GM11168 (cell line): Measurements from ENCODE around the gene HOXB5.

Experiments used
- in situ Hi-C: fragments of 300-500 bp; cut with MboI; formaldehyde crosslinking; loops from one replicate; pipeline ENCODE4 v1.12.0; 2022; ENCODE audit warnings: low sequenced_read_pairs; ENCODE audit not compliant: unreplicated experiment

HOXB5 gene

DNA sequence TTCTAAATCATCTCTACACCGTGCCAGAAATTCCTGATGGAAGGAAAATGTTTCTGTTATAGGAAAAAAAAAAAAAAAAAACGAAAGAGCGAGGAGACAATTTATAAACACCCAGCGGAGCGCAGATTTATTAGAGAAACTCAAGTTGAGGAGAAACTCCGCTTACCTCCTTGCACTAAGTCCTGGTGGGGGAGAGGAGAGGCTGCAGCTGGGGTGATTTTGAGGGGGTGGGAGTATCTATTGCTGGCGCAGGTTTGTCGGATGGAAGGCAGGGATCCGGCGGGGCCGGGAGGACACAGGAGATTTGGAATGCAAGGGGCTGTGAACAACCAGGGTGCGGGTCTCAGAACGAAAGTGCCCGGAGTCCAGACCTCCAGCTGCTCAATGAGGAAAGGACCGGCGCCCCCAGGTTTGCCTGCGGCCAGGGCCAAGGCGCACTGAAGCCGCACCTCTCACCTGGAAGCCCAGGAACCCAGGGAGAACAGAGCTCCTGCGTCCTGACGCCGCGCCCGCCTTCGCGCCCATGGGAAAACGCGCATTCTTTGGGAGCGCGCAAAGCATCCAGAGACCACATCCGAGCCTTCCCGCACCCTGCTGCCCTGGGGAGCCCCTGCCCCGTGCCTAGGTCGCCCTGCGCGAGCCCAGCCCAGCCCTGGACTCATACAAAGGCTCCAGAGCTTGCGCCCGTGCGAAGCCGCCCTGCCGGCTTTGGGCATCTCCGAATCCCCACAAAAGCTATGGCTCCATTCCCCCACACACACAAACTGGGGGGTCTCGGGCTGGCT, 24.1 kb upstream of the HOXB5 start:
- in situ Hi-C loops, result no loop called here

DNA sequence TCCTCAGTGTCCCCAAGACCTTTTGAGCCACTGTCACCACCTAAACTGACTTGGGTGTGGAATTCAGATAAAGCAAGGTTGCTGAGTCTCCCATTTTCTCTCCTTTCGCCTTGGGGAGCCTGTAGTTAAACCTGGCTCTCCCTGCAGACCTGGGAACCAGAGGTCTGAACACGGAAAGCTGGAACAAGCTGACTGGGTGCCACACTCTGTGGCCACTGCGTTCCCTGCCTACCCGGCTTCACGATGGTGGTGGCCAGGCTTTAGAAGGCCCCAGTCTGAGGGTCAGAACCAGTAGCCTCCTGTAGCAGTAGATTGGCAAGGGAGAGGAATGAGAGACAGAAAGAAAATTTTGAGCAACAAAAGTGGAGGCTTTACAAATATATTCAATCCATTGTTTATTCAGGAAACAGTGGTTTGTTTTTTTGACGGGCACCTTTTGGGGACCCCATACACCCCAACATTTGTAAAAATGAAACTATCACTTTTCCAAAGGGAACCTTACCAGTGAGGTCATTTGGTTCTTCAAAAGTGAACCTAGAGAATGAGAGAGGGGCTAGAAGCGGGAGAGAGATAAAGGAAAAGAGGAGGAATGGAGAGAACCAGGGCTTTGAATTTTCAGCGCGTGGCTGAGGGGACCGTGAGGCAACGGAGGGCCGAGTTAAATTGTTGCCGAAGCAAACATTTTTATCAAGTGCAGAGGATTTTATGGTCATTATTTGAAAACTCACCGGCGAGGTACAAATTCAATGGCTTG, 23.3 kb upstream of the HOXB5 start:
- in situ Hi-C loops, result no loop called here

DNA sequence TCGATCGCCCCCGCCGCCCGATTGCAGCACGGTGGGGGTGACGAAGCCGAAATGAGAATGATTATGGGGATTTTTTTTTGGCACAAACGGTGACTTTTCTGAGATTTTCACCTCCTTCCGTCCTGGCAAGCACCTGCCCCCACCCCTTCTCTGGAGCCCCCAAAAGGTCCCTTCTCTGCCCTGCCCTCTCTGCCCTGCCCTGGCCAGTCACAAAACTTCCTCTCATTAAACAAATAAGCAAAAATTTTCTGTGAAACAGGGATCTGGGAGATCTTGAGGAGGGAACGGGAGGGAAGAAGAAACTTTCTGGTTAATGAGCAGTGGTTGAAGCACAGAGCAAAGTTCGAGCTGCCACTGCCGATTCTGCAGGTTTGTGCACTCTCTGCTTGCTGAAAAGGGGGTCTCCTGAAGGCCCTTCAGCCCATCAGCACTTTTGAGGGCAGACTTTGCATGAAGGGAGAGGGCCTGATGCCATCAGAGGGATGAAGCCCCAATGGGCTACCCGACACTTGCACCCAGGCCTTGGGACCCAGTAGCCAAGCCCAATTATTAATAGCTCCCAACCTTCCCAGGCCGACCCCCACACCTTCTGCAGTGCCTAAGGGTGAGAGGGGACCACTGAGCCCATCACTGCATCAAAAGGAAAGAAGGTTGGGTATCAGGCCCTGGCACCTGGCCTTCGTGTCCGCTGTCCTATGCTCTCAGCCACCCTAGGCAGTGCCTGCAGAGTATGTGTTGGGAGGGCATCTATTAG, 22.6 kb upstream of the HOXB5 start:
- in situ Hi-C loops, result no loop called here

DNA sequence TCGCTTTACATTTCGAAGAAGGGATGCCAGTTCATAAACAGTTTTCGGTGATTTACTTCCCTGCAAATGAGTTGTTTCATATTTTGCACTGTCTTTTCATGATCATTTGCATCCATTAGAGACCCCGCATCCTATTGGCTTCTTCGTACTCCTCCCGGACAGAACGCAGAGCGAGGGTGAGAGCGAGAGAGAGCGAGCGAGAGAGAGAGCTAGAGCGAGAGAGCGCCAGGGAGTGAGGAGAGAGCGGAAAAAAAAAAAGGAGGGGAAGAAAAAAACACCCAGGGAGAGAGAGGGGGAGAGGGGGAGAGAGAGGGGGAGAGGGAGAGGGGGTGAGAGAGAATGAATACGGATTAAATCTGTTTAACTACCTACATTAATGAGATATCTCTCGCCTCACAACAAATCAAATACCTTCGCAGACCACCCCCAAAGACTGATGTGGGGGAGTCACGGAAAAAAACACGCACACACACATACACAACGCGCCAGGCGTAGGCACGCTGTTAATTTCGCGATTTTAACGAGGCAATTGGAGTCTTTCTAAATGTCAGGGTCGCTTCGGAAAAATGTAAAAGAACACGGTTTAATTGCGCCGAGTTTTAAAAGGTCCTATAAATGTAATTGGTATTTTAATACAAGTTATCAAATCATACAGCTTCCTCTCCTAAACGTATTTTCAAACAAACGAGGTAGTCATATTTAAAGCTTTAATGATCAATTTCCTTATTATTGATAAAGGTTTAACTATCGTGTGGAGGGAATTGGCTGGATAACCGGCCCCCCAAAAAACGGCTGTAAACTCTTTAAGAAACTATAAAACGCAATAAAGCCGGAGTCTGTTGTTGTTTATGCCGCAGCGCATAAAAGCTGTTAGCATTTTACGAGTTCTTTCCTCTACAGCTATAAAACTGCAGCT, 21.7 kb upstream of the HOXB5 start, which contains the start of gene HOXB8:
HOXB8 (minus strand) TSS at position 246 of the 916 bp plus-strand sequence. CDS start 588 bp downstream, outside the sequence.
- in situ Hi-C loops, result no loop called here

DNA sequence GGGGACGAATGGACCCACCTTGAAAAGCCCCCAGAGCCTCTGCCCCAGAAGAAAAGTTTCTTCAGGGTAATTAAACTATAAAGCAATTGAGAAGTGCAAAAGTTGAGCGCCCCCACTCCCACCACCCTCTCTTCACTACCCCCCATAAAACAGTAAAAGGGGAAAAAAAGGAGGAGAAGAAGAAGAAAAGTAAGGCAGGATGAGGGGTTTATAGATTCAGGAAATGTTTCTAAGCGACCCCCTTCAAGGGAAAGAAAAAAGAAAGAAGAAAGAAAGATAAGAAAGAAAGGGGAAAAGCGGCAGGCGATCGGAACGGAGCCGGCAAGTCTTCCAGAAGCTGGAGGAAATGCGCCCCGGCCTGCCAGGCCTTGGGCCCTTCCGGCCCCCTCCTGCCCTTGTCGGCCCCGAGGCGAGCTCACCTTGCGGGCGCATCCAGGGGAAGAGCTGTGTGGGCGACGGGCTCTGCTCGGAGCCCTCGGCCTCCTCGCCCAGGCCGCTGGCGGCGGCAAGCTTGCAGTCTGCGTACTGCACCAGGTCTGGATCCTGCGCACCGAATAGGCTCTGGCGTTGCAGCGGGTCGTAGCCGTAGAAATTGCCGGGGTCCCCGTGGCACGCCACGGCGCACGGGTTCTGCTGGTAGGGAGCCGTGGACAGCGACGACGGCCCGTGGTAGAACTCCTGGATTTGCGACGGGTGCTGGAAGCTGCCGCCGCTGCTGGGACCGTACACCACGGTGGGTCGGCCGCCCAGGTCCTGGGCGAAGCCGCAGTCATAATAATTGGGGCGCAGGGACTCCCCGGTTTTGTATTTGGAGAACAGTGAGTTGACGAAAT, 20.5 kb upstream of the HOXB5 start:
- in situ Hi-C loops, result no loop called here

DNA sequence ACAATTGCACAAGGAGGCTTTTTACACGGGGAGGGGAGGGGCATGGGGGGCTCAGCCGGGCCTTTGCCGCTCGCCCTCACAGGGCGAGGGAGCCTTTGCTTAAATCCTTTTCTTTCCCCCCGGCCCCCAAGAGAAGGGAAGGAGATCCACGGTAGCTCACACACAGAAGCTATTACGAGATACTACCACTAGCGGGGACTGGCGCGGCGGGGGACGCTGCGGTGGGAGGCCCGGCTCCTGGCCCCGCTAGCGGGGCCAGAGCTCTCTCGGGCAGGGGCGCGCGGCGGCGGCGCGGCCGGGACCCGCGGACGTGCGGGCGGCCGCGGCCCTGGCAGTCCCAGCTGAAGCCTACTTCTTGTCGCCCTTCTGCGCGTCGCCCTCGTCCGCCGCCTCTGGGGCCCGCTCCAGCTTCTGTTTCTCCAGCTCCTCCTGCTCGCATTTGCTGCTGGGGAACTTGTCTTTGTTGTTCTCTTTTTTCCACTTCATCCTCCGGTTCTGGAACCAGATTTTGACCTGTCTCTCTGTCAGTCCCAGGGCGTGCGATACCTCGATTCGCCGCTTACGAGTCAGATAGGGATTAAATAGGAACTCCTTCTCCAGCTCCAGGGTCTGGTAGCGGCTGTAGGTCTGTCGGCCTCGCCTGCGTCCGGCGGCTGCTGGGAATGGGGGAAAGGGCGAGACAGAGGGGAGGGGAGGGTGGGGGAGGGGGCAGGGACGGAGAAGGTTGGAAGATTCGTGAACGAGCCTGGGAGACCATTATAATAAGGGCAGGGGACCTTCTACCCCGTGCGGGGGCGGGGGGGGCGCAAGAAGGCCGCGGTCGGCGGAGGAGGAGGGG, 19.5 kb upstream of the HOXB5 start:
- in situ Hi-C loops, result no loop called here

DNA sequence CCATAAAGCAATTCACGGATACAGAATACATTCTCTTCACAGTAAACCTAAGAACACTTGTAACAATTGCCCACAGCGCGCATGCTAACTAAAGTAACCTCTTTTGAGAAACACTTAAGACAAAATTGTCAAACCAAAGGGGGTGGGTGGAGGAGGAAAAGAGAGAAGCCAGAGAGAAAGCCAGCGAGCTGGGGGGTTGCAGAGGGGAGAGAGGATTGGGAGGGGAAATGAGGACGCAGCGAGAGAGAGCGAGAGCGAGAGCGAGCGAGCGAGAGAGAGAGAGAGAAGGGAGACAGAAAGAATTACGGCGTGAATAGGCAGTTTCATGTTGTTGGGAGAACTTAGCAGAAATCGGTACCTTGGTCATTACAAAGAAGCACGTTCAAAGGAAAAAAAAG, 18.9 kb upstream of the HOXB5 start:
- in situ Hi-C loops, result no loop called here

DNA sequence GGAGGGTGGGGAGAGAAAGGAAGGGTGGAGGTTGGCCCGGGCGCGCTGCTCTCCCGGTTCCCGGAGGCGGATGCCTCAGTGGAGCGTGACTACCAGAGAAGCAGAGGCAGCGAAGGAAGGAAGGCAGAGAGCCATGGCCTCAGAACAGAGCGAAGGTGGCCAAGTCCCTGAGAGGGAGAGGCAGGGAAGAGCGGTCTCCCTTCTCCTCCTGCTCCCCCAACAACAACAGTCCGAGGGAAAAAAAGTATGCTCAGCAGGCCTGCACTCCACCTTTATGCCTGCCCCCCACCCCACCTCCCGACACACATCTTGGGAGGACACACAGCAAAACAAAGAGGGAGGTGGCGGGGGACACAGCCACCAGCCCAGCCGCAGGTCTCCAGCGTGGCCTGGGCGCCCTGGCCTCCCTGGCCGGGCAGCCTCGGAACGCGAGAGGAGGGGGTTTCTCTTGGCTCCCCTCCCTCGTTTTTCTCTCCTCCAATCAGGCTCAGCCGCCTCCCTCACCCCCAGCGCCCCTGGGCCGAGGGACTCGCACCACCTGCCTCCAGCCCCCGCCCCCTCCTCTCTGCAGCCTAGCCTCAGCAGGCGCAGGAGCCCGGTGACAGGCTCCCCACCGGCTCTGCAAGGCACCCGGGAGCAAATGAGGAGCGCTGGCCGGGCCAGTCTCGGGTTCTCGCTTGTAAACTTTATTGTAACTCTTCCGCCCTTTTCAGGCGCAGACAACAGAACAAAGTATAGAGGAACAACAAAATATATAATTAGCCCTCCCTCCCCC, 18.3 kb upstream of the HOXB5 start:
- in situ Hi-C loops, result no loop called here

DNA sequence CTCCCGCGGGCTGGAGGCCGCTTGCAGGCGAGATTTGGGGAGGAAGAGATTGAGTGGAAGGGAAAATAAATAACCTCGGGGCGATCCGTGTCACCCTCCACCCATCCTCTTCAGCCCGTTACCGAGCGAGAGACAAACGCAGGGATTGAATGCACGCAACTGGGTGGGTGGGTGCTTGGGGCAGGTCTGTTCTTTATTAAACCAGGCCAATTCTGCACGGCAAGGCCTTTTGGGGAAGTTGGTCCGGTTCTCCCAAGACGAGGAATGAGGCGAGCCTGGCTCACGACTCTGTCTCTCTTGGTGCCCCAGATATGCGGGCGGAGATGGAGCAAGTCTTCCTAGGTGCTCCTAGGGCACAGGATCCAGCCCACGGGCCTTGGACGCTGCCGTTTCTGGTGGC, 17.6 kb upstream of the HOXB5 start:
- in situ Hi-C loops, result no loop called here

DNA sequence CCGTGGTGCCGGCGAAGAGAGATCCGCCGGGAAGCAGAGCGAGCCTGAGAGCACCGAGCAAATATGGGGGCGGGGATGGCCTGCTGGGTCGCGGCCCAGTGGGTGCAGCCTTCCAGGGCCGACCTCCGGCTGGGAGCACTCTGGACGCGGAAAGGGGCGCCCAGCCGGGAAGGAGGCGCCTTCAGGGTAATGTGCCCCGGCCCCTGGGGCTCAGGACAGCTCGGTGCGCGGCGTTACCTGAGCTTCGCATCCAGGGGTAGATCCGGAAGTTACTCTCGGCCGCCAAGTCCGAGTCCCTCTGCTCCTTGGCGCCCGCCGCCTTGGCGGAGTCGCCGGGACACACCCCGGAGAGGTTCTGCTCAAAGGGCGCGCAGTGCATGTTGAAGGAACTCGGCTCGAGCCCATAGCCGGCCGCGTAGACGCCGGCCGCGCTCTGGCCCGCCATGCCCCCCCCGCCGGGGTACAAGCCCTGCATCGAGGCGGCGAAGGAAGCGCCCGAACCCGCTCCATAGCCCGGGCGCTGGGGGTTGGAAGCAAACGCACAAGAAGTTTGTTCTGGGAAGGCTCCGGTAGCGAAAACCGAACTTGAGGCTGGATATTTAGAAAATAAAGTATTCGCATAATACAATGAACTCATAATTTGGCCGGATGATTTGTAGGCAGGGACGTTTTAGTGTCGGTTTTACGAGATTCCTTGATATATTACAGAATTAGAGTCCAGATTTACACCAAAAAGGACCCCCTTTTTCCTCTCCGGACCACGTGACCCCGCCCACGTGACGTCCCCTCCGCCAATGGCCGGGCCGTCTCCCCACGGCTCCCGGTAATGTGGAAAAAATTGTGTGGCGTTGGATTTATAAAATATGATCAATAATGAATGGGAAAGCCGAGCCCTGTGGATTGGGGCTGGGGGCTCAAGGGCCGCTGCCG, 17.0 kb upstream of the HOXB5 start, which contains the start of gene HOXB7:
HOXB7 (minus strand) TSS at position 736 of the 930 bp plus-strand sequence; CDS start at position 637, 99 bp downstream.
- in situ Hi-C loops, result no loop called here

DNA sequence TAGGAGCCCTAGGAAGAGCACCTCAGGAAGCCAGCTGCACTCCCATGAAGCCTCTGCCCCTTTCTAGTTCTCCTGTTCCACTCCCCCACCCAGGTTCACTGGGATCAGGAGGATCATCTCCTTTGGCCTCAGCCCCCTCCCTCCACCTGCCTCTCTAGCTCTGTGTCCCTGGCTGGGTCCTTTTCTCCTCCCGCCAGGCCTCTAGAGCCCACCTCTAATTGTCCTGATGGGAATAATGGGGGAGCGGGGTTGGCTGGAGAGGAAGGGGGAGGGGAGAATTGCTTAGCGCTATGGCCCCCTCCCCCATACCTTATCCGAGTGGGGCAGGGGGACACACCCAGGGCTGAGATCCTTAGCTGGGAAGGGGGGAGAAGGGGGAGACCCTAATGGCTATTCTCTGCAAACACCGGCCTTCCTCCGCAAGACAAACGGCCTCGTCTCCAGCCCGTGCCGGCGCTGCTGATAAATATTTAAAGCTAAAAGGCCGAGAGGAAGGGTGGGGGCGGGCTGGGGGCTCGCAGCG, 16.2 kb upstream of the HOXB5 start:
- in situ Hi-C loops, result no loop called here

DNA sequence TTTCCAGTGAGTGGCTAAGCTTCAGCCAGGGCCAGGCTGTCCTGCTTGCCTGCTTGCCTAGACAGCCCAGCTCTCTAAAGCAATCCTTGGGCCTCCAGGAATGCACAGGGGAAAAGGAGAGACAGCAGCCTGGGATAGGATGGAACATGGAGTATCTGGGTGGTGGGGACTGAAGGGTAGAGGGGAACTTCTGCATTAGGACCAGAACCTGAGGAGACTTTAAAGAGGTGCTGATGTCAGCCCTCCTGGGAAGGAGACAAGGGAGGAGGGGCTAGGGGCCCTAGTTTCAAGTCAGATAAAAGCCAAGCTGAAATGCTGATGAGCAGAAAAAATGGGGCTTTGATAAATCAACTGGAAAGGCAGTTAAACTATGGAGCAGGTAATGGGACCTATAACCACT, 15.5 kb upstream of the HOXB5 start:
- in situ Hi-C loops, result no loop called here

DNA sequence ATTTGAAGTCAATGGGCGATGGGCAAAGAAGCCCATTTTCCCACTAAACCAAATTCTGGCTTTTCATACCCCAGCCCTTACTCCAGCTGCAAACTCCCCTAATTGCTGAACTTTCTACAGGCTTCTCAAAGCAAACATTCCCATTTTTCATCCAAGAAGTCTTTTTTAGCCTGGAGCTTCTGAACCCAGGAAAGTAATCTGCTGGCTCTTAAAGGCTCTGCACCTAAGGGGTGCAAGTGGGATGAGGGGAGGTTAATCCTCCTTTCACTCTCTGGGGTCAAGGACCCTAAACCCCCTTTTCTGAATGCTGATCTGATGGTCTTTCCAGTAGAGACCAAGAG, 14.9 kb upstream of the HOXB5 start:
- in situ Hi-C loops, result no loop called here

DNA sequence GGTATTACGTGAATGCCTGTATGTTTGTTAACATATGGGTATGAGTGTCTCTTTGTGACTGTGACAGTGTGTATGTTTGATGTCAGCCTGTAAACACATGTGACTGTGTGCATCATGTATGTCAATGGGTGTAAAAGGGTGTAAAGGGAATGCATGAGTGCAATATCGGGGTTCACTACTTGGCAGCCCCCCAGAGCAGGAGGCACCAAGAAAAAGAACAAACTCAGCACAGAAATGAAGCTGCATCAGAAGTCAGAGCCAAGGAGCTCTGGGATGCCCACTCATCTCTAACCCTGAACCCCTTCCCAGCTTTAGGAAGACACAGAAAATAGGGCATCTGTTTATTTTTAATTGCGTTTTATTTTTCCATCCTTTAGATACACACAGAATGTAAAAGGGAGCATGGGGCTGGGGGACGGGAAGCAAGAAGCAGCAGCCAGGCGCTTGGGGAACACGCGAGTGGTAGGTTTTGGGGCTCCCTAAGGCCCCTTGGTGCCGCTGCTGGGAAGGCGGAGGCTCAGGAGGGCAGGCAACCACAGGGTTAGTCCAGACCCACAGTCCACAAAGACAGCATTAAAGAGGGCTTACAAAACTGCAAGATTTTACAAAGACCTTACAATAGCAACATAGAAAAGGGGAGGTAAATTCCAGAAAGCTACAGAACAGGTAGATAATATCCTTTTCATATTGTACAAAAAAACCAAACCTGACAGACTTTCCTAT, 13.5 kb upstream of the HOXB5 start:
- in situ Hi-C loops, result no loop called here
